ENCODE results near the gene SDF2.

DNA sequence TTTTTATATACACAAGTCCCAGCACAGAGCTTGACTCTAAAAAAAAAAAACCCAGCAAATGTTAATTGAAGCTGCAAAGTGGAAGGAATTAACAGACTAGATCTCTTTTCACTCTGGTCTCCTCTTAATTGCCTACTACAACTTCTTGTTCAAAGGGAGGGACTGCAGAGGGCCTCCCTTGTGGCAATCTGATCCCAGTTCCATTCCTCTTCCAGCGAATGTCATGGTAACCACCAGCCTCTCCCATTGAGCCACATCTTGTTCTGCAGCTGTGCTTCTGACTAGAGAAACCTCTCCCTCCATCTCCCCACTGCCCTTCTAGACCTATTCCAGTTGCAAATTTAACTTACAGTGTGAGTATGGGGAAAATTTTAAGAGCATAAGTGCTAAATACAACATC, 6.2 kb upstream of the SDF2 start:
- TF ChIP-seq CTCF (conservative IDR thresholded peaks at IDR 0.05 in 1 of 2, IDR thresholded peaks at IDR 0.05 in 1 of 2; ENCODE audit: extremely low read depth in 1 of 2, insufficient read depth in 1 of 2, low read depth in 1 of 2, low read length in 2 of 2) (no peak), EZH2 (IDR thresholded peaks at IDR 0.05; ENCODE audit: borderline replicate concordance, low read length) (no peak)

Measured in mammary epithelial cell (primary cell).